ENCODE results near the gene ASPN. TPM values are rescaled to one million over a fixed set of nuclear protein-coding genes. Genes with fewer than 3 reads are reported as not detected.
A peak's percentile ranks its signal among the peaks of the same experiment; 100 is the strongest.

ASPN gene
- total RNA-seq, 1 donor from 2014 or later = 43.5 TPM

GRCh38 chr9:92480986-92481633 lies 1.2 kb downstream of the ASPN start:
- Histone ChIP-seq H3K27me3 (no peaks in the 10 kb centered on the region), H3K27ac (peak overlapping the region; percentile 90 to 92), H3K36me3 (no peaks in the 10 kb centered on the region), H3K9me3 (no peaks in the 10 kb centered on the region), H3K4me3 (peak overlapping the region; percentile 35 to 51), H3K4me1 (peaks cover 0 to 37% of the 10 kb centered on the region in 2 donors)
- intact Hi-C loops (cut with DNase I) = loop anchor here (2.0 kb wide), 1 partner anchor 20 kb away; no protein-coding TSS in a partner anchor
- no peak for DNase-seq (ENCODE audit: low spot score in 2 of 2)
- no peak for TF ChIP-seq CTCF (IDR thresholded peaks at IDR 0.05)

GRCh38 chr9:92480291-92480771 lies 2.0 kb downstream of the ASPN start:
- intact Hi-C loops (cut with DNase I) = loop anchor here (2.0 kb wide), 1 partner anchor 20 kb away; no protein-coding TSS in a partner anchor
- H3K4me3 ChIP-seq = peak overlapping the region; percentile 13 to 51
- H3K27ac ChIP-seq = peak overlapping the region; percentile 90 to 92
- TF ChIP-seq CTCF (IDR thresholded peaks at IDR 0.05) = no peak
- H3K4me1 ChIP-seq = peaks cover 0 to 37% of the 10 kb centered on the region in 2 donors
- H3K27me3 ChIP-seq = no peaks in the 10 kb centered on the region
- DNase-seq (ENCODE audit: low spot score in 2 of 2) = peak in 1 of 2 donors; percentile 76
- H3K9me3 ChIP-seq = no peaks in the 10 kb centered on the region
- H3K36me3 ChIP-seq = no peaks in the 10 kb centered on the region

GRCh38 chr9:92479346-92479745 lies 3.0 kb downstream of the ASPN start:
- no peaks in the 10 kb centered on the region for H3K36me3 ChIP-seq
- no peak for TF ChIP-seq CTCF (IDR thresholded peaks at IDR 0.05)
- H3K4me1 ChIP-seq = peaks cover 0 to 37% of the 10 kb centered on the region in 2 donors
- H3K4me3 ChIP-seq = peak overlapping the region in 1 of 2 donors; percentile 51
- intact Hi-C loops (cut with DNase I) = loop anchor here (2.0 kb wide), 1 partner anchor 15 kb away; no protein-coding TSS in a partner anchor
- no peaks in the 10 kb centered on the region for H3K27me3 ChIP-seq
- no peak for DNase-seq (ENCODE audit: low spot score in 2 of 2)
- no peaks in the 10 kb centered on the region for H3K9me3 ChIP-seq
- H3K27ac ChIP-seq = peak overlapping the region; percentile 90 to 92

- H3K4me1 ChIP-seq = peaks cover 0 to 35% of the 10 kb centered on the region in 2 donors
- peaks cover 0 to 3% of the 10 kb centered on the region in 2 donors for H3K36me3 ChIP-seq
- TF ChIP-seq CTCF (IDR thresholded peaks at IDR 0.05) = no peak
- no peak for DNase-seq (ENCODE audit: low spot score in 2 of 2)
- H3K27ac ChIP-seq = peak overlapping the region; percentile 90 to 92
- no peaks in the 10 kb centered on the region for H3K27me3 ChIP-seq
- peak overlapping the region in 1 of 2 donors; percentile 51 for H3K4me3 ChIP-seq
- H3K9me3 ChIP-seq = no peaks in the 10 kb centered on the region
- intact Hi-C loops (cut with DNase I) = loop anchor here (2.0 kb wide), 1 partner anchor 14 kb away; no protein-coding TSS in a partner anchor
Observed at GRCh38 chr9:92478783-92479182, 3.5 kb downstream of the ASPN start.

GRCh38 chr9:92476962-92477361 lies 5.3 kb downstream of the ASPN start:
- no peak for TF ChIP-seq CTCF (IDR thresholded peaks at IDR 0.05)
- intact Hi-C loops (cut with DNase I) = no loop called here
- H3K27ac ChIP-seq = peak overlapping the region; percentile 26 to 37
- DNase-seq (ENCODE audit: low spot score in 2 of 2) = no peak
- no peaks in the 10 kb centered on the region for H3K9me3 ChIP-seq
- peaks cover 0 to 24% of the 10 kb centered on the region in 2 donors for H3K4me1 ChIP-seq
- H3K36me3 ChIP-seq = peaks cover 14 to 15% of the 10 kb centered on the region in 2 donors
- H3K27me3 ChIP-seq = no peaks in the 10 kb centered on the region
- no peak overlapping the region for H3K4me3 ChIP-seq

Measured in ascending aorta (tissue), 2 donors.